Smooth muscle cell (in vitro differentiated cells): ENCODE results near the gene SLC22A17. TPM values are rescaled to one million over a fixed set of nuclear protein-coding genes. Genes with fewer than 3 reads are reported as not detected.

Source experiments
- DNase-seq: peaks from one replicate; lab custom pipeline; 2025; ENCODE audit not compliant: unreplicated experiment; lab: John Stamatoyannopoulos, UW
- H2AFZ ChIP-seq: fragments of 200-600 bp; sonication (generic); 2 replicates; pipeline ENCODE4 v1.6.0; 2016; ENCODE audit warnings: antibody characterized with exemption, low read depth, mild to moderate bottlenecking
- H3F3A ChIP-seq: fragments of 200-600 bp; sonication (generic); 2 replicates; pipeline ENCODE4 v1.6.0; 2017; ENCODE audit warnings: antibody characterized with exemption, low read depth
- H3K27ac ChIP-seq: fragments of 200-600 bp; sonication (generic); 2 replicates; pipeline ENCODE4 v1.5.1; 2016; ENCODE audit warnings: low read depth, mild to moderate bottlenecking
- H3K27me3 ChIP-seq: fragments of 200-600 bp; sonication (generic); 2 replicates; pipeline ENCODE4 v1.6.1; 2016; ENCODE audit warnings: low read depth, mild to moderate bottlenecking
- H3K36me3 ChIP-seq: fragments of 200-600 bp; sonication (generic); 2 replicates; pipeline ENCODE4 v1.5.1; 2016; ENCODE audit warnings: low read depth
- H3K4me1 ChIP-seq: fragments of 200-600 bp; sonication (generic); 2 replicates; pipeline ENCODE4 v1.5.1; 2016; ENCODE audit warnings: low read depth
- H3K4me2 ChIP-seq: fragments of 200-600 bp; sonication (generic); 2 replicates; pipeline ENCODE4 v1.6.0; 2016; ENCODE audit warnings: mild to moderate bottlenecking
- H3K4me3 ChIP-seq: fragments of 200-600 bp; sonication (generic); 2 replicates; pipeline ENCODE4 v1.5.1; 2016; ENCODE audit warnings: mild to moderate bottlenecking
- H3K79me2 ChIP-seq: fragments of 200-600 bp; sonication (generic); 2 replicates; pipeline ENCODE4 v1.6.0; 2016; ENCODE audit warnings: low read depth, mild to moderate bottlenecking
- H3K9ac ChIP-seq: fragments of 200-600 bp; sonication (generic); 2 replicates; pipeline ENCODE4 v1.6.0; 2016; ENCODE audit warnings: low read depth
- H3K9me3 ChIP-seq: fragments of 200-600 bp; sonication (generic); replicated peaks from 2 replicates; pipeline ENCODE4 v1.5.1; 2016; ENCODE audit warnings: low read depth
- H4K20me1 ChIP-seq: fragments of 200-600 bp; sonication (generic); 2 replicates; pipeline ENCODE4 v1.6.0; 2016; ENCODE audit warnings: low read depth
- CTCF ChIP-seq: fragments of 200-600 bp; sonication (generic); IDR thresholded peaks from 2 replicates; pipeline ENCODE4 v1.5.1; 2017; ENCODE audit warnings: borderline replicate concordance, mild to moderate bottlenecking, antibody characterized with exemption; ENCODE audit not compliant: insufficient read depth, poor library complexity, severe bottlenecking
- WGBS: methylation state at CpG from one replicate; pipeline ENCODE4 v1.1.7; 2016; ENCODE audit warnings: low lambda C conversion rate; 5-methylcytosine and 5-hydroxymethylcytosine counted together
- polyA plus RNA-seq: library from polyadenylated mRNA; unstranded; fragments of >200 nt; fragmentation: Nextera tagmentation; extraction: Ambion mirVana; gene quantifications from 2 replicates; pipeline ENCODE4 v1.2.1, GENCODE V29; 2016
- total RNA-seq: library from RNA; depleted of rRNA; stranded (reverse); fragments of >200 nt; gene quantifications from 2 replicates; pipeline ENCODE4 v1.2.3, GENCODE V29; 2014

Gene SLC22A17
- total and polyA plus RNA-seq, 2 experiments from 2014 or later = 81.0 to 127 TPM

GRCh38 chr14:23300687-23301223 lies 51.9 kb downstream of the SLC22A17 start:
- Histone ChIP-seq H4K20me1 (no peaks in the 10 kb centered on the region), H3K9ac (peak overlapping the region; percentile 92), H3K36me3 (no peaks in the 10 kb centered on the region), H3K27me3 (no peaks in the 10 kb centered on the region), H3K4me3 (peak overlapping the region; percentile 72), H3F3A (peaks cover 14% of the 10 kb centered on the region), H3K4me1 (peaks cover 9% of the 10 kb centered on the region), H3K79me2 (no peaks in the 10 kb centered on the region), H3K27ac (peak overlapping the region; percentile 95), H2AFZ (no peak overlapping the region), H3K4me2 (peak overlapping the region; percentile 89), H3K9me3 (no peaks in the 10 kb centered on the region)
- WGBS = 2% methylated on average over 13 of the region's 13 CpGs
- DNase-seq = no peak
- no peak for TF ChIP-seq CTCF

DNA sequence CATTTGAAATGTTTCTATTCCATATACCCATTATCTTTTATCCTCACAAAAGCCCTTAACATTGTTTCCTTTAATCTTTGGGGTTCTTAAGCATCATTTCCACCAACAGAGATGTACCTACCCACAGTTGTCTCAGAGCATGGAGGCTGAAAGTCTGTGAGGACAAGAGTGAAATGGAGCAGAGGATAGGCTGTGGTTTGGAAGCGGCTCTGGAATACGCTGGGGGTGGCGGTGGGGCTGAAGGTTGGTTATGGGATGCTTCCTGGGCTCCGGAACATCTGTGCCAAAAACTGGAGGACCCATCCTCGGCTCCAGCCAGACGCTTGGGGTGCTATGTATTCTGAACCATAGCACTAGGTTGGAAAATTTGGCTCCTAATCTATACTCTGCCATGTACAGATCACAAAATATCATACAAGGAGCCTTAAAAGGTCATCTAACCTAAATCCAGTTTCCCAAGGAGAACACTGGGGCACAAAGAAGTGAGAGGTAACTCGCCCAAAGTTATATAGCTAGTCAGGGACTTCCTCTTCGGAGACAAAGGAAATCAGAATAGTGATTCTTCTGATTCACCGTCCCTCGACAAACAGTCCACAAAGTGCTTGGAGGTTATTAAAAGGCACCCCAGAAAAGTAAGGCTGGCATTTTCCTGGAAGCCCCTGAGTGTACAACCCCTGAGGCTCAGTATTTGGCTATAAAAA lies 52.6 kb downstream of the SLC22A17 start:
- H3K9ac ChIP-seq = peak overlapping the region; percentile 92
- peak overlapping the region; percentile 72 for H3K4me3 ChIP-seq
- H3K4me1 ChIP-seq = peaks cover 9% of the 10 kb centered on the region
- H3K27me3 ChIP-seq = no peaks in the 10 kb centered on the region
- DNase-seq = no peak
- H3K4me2 ChIP-seq = peak overlapping the region; percentile 89
- no peaks in the 10 kb centered on the region for H4K20me1 ChIP-seq
- TF ChIP-seq CTCF = no peak
- H2AFZ ChIP-seq = no peak overlapping the region
- no peaks in the 10 kb centered on the region for H3K9me3 ChIP-seq
- WGBS = 78% methylated on average over 10 of the region's 10 CpGs
- no peaks in the 10 kb centered on the region for H3K36me3 ChIP-seq
- H3K27ac ChIP-seq = peak overlapping the region; percentile 95
- peaks cover 9% of the 10 kb centered on the region for H3F3A ChIP-seq
- no peaks in the 10 kb centered on the region for H3K79me2 ChIP-seq

GRCh38 chr14:23299211-23299957 lies 53.3 kb downstream of the SLC22A17 start:
- peak overlapping the region; percentile 45 for H3K27ac ChIP-seq
- no peaks in the 10 kb centered on the region for H3K27me3 ChIP-seq
- DNase-seq = no peak
- H3K79me2 ChIP-seq = no peaks in the 10 kb centered on the region
- H3K9me3 ChIP-seq = no peaks in the 10 kb centered on the region
- H3K4me2 ChIP-seq = no peak overlapping the region
- peaks cover 9% of the 10 kb centered on the region for H3K4me1 ChIP-seq
- H3F3A ChIP-seq = peaks cover 9% of the 10 kb centered on the region
- H3K36me3 ChIP-seq = no peaks in the 10 kb centered on the region
- no peaks in the 10 kb centered on the region for H4K20me1 ChIP-seq
- TF ChIP-seq CTCF = peak; percentile 26
- H2AFZ ChIP-seq = no peak overlapping the region
- WGBS = 95% methylated on average over 2 of the region's 2 CpGs
- H3K9ac ChIP-seq = no peak overlapping the region
- no peak overlapping the region for H3K4me3 ChIP-seq
